Smooth muscle cell (in vitro differentiated cells): ENCODE measurements around the gene MTG2. TPM values are rescaled to one million over a fixed set of nuclear protein-coding genes. Genes with fewer than 3 reads are reported as not detected.

Source experiments
- DNase-seq: peaks from one replicate; lab custom pipeline; 2025; ENCODE audit not compliant: unreplicated experiment; lab: John Stamatoyannopoulos, UW
- H2AFZ ChIP-seq: fragments of 200-600 bp; sonication (generic); 2 replicates; pipeline ENCODE4 v1.6.0; 2016; ENCODE audit warnings: antibody characterized with exemption, low read depth, mild to moderate bottlenecking
- H3F3A ChIP-seq: fragments of 200-600 bp; sonication (generic); 2 replicates; pipeline ENCODE4 v1.6.0; 2017; ENCODE audit warnings: antibody characterized with exemption, low read depth
- H3K27ac ChIP-seq: fragments of 200-600 bp; sonication (generic); 2 replicates; pipeline ENCODE4 v1.5.1; 2016; ENCODE audit warnings: low read depth, mild to moderate bottlenecking
- H3K27me3 ChIP-seq: fragments of 200-600 bp; sonication (generic); 2 replicates; pipeline ENCODE4 v1.6.1; 2016; ENCODE audit warnings: low read depth, mild to moderate bottlenecking
- H3K36me3 ChIP-seq: fragments of 200-600 bp; sonication (generic); 2 replicates; pipeline ENCODE4 v1.5.1; 2016; ENCODE audit warnings: low read depth
- H3K4me1 ChIP-seq: fragments of 200-600 bp; sonication (generic); 2 replicates; pipeline ENCODE4 v1.5.1; 2016; ENCODE audit warnings: low read depth
- H3K4me2 ChIP-seq: fragments of 200-600 bp; sonication (generic); 2 replicates; pipeline ENCODE4 v1.6.0; 2016; ENCODE audit warnings: mild to moderate bottlenecking
- H3K4me3 ChIP-seq: fragments of 200-600 bp; sonication (generic); 2 replicates; pipeline ENCODE4 v1.5.1; 2016; ENCODE audit warnings: mild to moderate bottlenecking
- H3K79me2 ChIP-seq: fragments of 200-600 bp; sonication (generic); 2 replicates; pipeline ENCODE4 v1.6.0; 2016; ENCODE audit warnings: low read depth, mild to moderate bottlenecking
- H3K9ac ChIP-seq: fragments of 200-600 bp; sonication (generic); 2 replicates; pipeline ENCODE4 v1.6.0; 2016; ENCODE audit warnings: low read depth
- H3K9me3 ChIP-seq: fragments of 200-600 bp; sonication (generic); replicated peaks from 2 replicates; pipeline ENCODE4 v1.5.1; 2016; ENCODE audit warnings: low read depth
- H4K20me1 ChIP-seq: fragments of 200-600 bp; sonication (generic); 2 replicates; pipeline ENCODE4 v1.6.0; 2016; ENCODE audit warnings: low read depth
- CTCF ChIP-seq: fragments of 200-600 bp; sonication (generic); IDR thresholded peaks from 2 replicates; pipeline ENCODE4 v1.5.1; 2017; ENCODE audit warnings: borderline replicate concordance, mild to moderate bottlenecking, antibody characterized with exemption; ENCODE audit not compliant: insufficient read depth, poor library complexity, severe bottlenecking
- WGBS: methylation state at CpG from one replicate; pipeline ENCODE4 v1.1.7; 2016; ENCODE audit warnings: low lambda C conversion rate; 5-methylcytosine and 5-hydroxymethylcytosine counted together
- polyA plus RNA-seq: library from polyadenylated mRNA; unstranded; fragments of >200 nt; fragmentation: Nextera tagmentation; extraction: Ambion mirVana; gene quantifications from 2 replicates; pipeline ENCODE4 v1.2.1, GENCODE V29; 2016
- total RNA-seq: library from RNA; depleted of rRNA; stranded (reverse); fragments of >200 nt; gene quantifications from 2 replicates; pipeline ENCODE4 v1.2.3, GENCODE V29; 2014

Gene MTG2
- total and polyA plus RNA-seq, 2 experiments from 2014 or later, result 17.9 to 21.9 TPM

- no peak overlapping the region for H3K27ac ChIP-seq
- peaks cover 3% of the 10 kb centered on the region for H3K36me3 ChIP-seq
- H3K27me3 ChIP-seq, result no peaks in the 10 kb centered on the region
- no peak overlapping the region for H3K4me3 ChIP-seq
- H4K20me1 ChIP-seq, result peaks cover 70% of the 10 kb centered on the region
- H3K9me3 ChIP-seq, result no peaks in the 10 kb centered on the region
- no peak overlapping the region for H2AFZ ChIP-seq
- H3F3A ChIP-seq, result peaks cover 49% of the 10 kb centered on the region
- no peaks in the 10 kb centered on the region for H3K4me1 ChIP-seq
- peaks cover 16% of the 10 kb centered on the region for H3K79me2 ChIP-seq
- no peak overlapping the region for H3K9ac ChIP-seq
- DNase-seq, result no peak
- TF ChIP-seq CTCF, result no peak
- WGBS, result 92% methylated on average over 11 of the region's 11 CpGs
- no peak overlapping the region for H3K4me2 ChIP-seq
Measured at GRCh38 chr20:62134735-62135231, 48.0 kb upstream of the MTG2 start.

GRCh38 chr20:62135573-62136266 is 47.1 kb upstream of the MTG2 start:
- H3K4me3 ChIP-seq, result no peak overlapping the region
- H4K20me1 ChIP-seq, result peaks cover 79% of the 10 kb centered on the region
- TF ChIP-seq CTCF, result no peak
- no peaks in the 10 kb centered on the region for H3K27me3 ChIP-seq
- peaks cover 20% of the 10 kb centered on the region for H3K79me2 ChIP-seq
- H3K4me1 ChIP-seq, result no peaks in the 10 kb centered on the region
- H3K36me3 ChIP-seq, result no peaks in the 10 kb centered on the region
- no peak overlapping the region for H3K4me2 ChIP-seq
- WGBS, result 98% methylated on average over 8 of the region's 8 CpGs
- H3K27ac ChIP-seq, result no peak overlapping the region
- H2AFZ ChIP-seq, result no peak overlapping the region
- H3F3A ChIP-seq, result peaks cover 57% of the 10 kb centered on the region
- no peak for DNase-seq
- H3K9ac ChIP-seq, result no peak overlapping the region
- H3K9me3 ChIP-seq, result no peaks in the 10 kb centered on the region

- H3K79me2 ChIP-seq, result peaks cover 27% of the 10 kb centered on the region
- DNase-seq, result peak; percentile 6
- H3K9ac ChIP-seq, result no peak overlapping the region
- peak; percentile 77 for TF ChIP-seq CTCF
- H3K4me2 ChIP-seq, result no peak overlapping the region
- H3K27me3 ChIP-seq, result no peaks in the 10 kb centered on the region
- no peak overlapping the region for H3K27ac ChIP-seq
- H3F3A ChIP-seq, result peaks cover 61% of the 10 kb centered on the region
- peaks cover 5% of the 10 kb centered on the region for H3K4me1 ChIP-seq
- H3K4me3 ChIP-seq, result no peak overlapping the region
- H3K36me3 ChIP-seq, result no peaks in the 10 kb centered on the region
- H4K20me1 ChIP-seq, result peaks cover 86% of the 10 kb centered on the region
- H3K9me3 ChIP-seq, result no peaks in the 10 kb centered on the region
- no peak overlapping the region for H2AFZ ChIP-seq
- 70% methylated on average over 8 of the region's 8 CpGs for WGBS
Measured at GRCh38 chr20:62136283-62137091, 46.3 kb upstream of the MTG2 start.
